ENCODE results near the gene MBP. TPM values are rescaled to one million over a fixed set of nuclear protein-coding genes. Genes with fewer than 3 reads are reported as not detected.

MBP gene
- total and polyA plus RNA-seq, 2 donors (not counting 1 experiment from before 2014, with no cell fraction given): 2.3 to 3.6 TPM

DNA sequence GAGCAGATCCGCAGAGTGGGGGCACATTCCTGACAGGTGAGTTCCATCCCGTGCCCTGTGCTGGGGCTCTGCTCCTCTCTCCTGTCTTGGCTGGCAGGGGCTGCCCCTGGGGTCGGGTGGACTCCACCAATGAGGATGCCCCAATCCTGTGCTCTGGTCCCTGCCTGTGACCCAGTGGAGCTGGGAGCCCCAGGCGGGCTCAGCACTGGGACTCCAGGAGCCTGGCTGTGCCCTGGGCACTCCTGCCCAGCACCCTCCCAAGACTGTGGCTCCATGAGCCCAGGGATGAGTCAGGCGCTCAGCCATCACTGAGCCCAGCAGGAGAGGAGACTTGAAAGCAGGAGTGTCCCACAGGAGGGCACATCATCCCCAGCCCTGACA, 53.9 kb downstream of the MBP start:
- DNase-seq (ENCODE audit: low read depth in 2 of 2): no peak
- H3K4me1 ChIP-seq (ENCODE audit: control insufficient read depth, extremely low read depth, insufficient read depth, low read length): peaks cover 12% of the 10 kb centered on the region
- H3K27me3 ChIP-seq (ENCODE audit: control insufficient read depth, insufficient read depth, low read length): no peaks in the 10 kb centered on the region
- no peak for TF ChIP-seq EZH2 (IDR thresholded peaks at IDR 0.05; ENCODE audit: low read length, missing control alignments)
- TF ChIP-seq, protein P1, sequence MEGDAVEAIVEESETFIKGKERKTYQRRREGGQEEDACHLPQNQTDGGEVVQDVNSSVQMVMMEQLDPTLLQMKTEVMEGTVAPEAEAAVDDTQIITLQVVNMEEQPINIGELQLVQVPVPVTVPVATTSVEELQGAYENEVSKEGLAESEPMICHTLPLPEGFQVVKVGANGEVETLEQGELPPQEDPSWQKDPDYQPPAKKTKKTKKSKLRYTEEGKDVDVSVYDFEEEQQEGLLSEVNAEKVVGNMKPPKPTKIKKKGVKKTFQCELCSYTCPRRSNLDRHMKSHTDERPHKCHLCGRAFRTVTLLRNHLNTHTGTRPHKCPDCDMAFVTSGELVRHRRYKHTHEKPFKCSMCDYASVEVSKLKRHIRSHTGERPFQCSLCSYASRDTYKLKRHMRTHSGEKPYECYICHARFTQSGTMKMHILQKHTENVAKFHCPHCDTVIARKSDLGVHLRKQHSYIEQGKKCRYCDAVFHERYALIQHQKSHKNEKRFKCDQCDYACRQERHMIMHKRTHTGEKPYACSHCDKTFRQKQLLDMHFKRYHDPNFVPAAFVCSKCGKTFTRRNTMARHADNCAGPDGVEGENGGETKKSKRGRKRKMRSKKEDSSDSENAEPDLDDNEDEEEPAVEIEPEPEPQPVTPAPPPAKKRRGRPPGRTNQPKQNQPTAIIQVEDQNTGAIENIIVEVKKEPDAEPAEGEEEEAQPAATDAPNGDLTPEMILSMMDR (conservative IDR thresholded peaks at IDR 0.05 in 1 of 2, IDR thresholded peaks at IDR 0.05 in 1 of 2; ENCODE audit: low read depth in 1 of 2, low read length in 2 of 2): no peak
- no peak overlapping the region for H3K9ac ChIP-seq (ENCODE audit: insufficient read depth, low read length)
- no peaks in the 10 kb centered on the region for H3K79me2 ChIP-seq (ENCODE audit: control insufficient read depth, insufficient read depth, low read length)
- H3K4me3 ChIP-seq (replicated peaks in 1 of 4; ENCODE audit: control extremely low read depth in 1 of 4, insufficient read depth in 1 of 4, low read depth in 3 of 4, low read length in 4 of 4): no peak overlapping the region
- H4K20me1 ChIP-seq (ENCODE audit: control insufficient read depth, extremely low read depth, insufficient read depth, low read length): no peaks in the 10 kb centered on the region
- H3K9me3 ChIP-seq (ENCODE audit: control insufficient read depth, insufficient read depth, low read depth, low read length): no peaks in the 10 kb centered on the region
- no peak overlapping the region for H3K27ac ChIP-seq (ENCODE audit: insufficient read depth, low read length)
- H2AFZ ChIP-seq (ENCODE audit: low read length): no peak overlapping the region
- no peaks in the 10 kb centered on the region for H3K36me3 ChIP-seq (ENCODE audit: control insufficient read depth, insufficient read depth, low read length)
- H3K4me2 ChIP-seq (ENCODE audit: extremely low read depth, insufficient read depth, low read length): no peak overlapping the region

DNA sequence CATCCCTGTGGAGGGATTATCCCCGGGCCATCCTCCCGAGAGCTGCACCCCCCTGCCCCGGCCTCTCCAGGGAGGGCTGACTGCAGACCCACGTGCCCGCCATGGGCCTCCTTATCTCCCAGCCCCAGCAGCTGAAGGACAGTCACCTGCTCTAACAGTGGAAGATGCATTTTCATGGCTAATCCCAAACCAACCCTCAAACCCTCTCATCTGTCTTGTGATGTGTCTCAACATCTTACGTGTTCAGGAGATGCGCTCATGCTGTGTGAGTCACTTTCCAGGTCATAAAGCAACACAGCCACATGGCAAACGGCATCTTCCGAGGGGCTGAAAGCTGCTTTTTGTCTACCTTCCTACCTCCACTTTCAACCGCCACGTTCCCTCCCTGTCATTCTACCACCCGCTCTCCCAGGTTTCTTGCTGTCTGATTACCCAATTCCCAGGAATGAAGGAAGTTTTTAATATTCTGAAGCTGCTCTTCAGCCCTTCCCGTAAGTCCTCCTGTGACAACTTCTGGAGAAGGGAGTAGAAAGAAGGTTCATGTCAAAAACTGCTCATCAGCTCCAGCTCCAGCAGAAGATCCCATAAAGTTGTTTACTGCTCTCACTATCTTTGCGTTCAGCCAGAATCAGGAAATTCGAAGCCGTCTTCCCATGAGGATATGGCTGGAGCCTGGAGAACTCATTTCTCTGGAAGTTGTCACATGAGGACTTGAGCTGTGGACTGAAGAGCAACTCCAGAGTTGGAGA, 54.5 kb downstream of the MBP start:
- DNase-seq (ENCODE audit: low read depth in 2 of 2): peak; percentile 58 to 79
- Histone ChIP-seq H3K27ac (ENCODE audit: insufficient read depth, low read length) (no peak overlapping the region), H2AFZ (ENCODE audit: low read length) (no peak overlapping the region)

DNA sequence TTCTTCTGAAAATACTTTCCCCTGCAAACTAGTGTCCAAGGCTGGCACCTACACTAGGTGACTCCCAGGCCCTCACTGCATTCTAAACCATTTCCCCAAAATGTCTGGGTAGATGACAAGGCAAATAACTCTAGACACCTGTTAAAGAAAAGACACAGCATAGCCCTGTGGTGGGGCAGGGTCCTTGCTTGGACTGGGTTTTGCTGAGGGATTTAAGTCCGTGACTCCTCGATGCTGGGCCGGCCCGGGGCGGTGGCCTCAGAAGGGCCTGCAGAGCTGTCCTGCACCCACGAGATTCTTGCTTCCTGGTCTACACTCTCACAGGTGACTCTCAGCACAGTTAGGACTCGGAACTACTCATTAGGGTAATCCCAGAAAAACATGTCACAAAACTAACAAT, 55.2 kb downstream of the MBP start:
- Histone ChIP-seq H3K27ac (ENCODE audit: insufficient read depth, low read length) (no peak overlapping the region), H3K9me3 (ENCODE audit: control insufficient read depth, insufficient read depth, low read depth, low read length) (no peaks in the 10 kb centered on the region), H4K20me1 (ENCODE audit: control insufficient read depth, extremely low read depth, insufficient read depth, low read length) (no peaks in the 10 kb centered on the region), H3K4me1 (ENCODE audit: control insufficient read depth, extremely low read depth, insufficient read depth, low read length) (peaks cover 19% of the 10 kb centered on the region), H3K9ac (ENCODE audit: insufficient read depth, low read length) (no peak overlapping the region), H3K4me2 (ENCODE audit: extremely low read depth, insufficient read depth, low read length) (no peak overlapping the region), H3K79me2 (ENCODE audit: control insufficient read depth, insufficient read depth, low read length) (no peaks in the 10 kb centered on the region), H2AFZ (ENCODE audit: low read length) (no peak overlapping the region), H3K36me3 (ENCODE audit: control insufficient read depth, insufficient read depth, low read length) (no peaks in the 10 kb centered on the region), H3K4me3 (replicated peaks in 1 of 4; ENCODE audit: control extremely low read depth in 1 of 4, insufficient read depth in 1 of 4, low read depth in 3 of 4, low read length in 4 of 4) (no peak overlapping the region), H3K27me3 (ENCODE audit: control insufficient read depth, insufficient read depth, low read length) (no peaks in the 10 kb centered on the region)
- no peak for DNase-seq (ENCODE audit: low read depth in 2 of 2)
- no peak for TF ChIP-seq EZH2 (IDR thresholded peaks at IDR 0.05; ENCODE audit: low read length, missing control alignments)
- TF ChIP-seq, protein P1 (conservative IDR thresholded peaks at IDR 0.05 in 1 of 2, IDR thresholded peaks at IDR 0.05 in 1 of 2; ENCODE audit: low read depth in 1 of 2, low read length in 2 of 2): no peak

More for the DNA sequence above, 54.5 kb downstream of the MBP start:
- no peak overlapping the region for H3K4me3 ChIP-seq (replicated peaks in 1 of 4; ENCODE audit: control extremely low read depth in 1 of 4, insufficient read depth in 1 of 4, low read depth in 3 of 4, low read length in 4 of 4)
- TF ChIP-seq, protein P1 (conservative IDR thresholded peaks at IDR 0.05 in 1 of 2, IDR thresholded peaks at IDR 0.05 in 1 of 2; ENCODE audit: low read depth in 1 of 2, low read length in 2 of 2): no peak
- TF ChIP-seq EZH2 (IDR thresholded peaks at IDR 0.05; ENCODE audit: low read length, missing control alignments): no peak
- H3K27me3 ChIP-seq (ENCODE audit: control insufficient read depth, insufficient read depth, low read length): no peaks in the 10 kb centered on the region
- H3K4me1 ChIP-seq (ENCODE audit: control insufficient read depth, extremely low read depth, insufficient read depth, low read length): peaks cover 15% of the 10 kb centered on the region
- no peaks in the 10 kb centered on the region for H3K79me2 ChIP-seq (ENCODE audit: control insufficient read depth, insufficient read depth, low read length)
- no peak overlapping the region for H3K4me2 ChIP-seq (ENCODE audit: extremely low read depth, insufficient read depth, low read length)
- no peaks in the 10 kb centered on the region for H3K36me3 ChIP-seq (ENCODE audit: control insufficient read depth, insufficient read depth, low read length)
- H3K9ac ChIP-seq (ENCODE audit: insufficient read depth, low read length): no peak overlapping the region
- H4K20me1 ChIP-seq (ENCODE audit: control insufficient read depth, extremely low read depth, insufficient read depth, low read length): no peaks in the 10 kb centered on the region
- no peaks in the 10 kb centered on the region for H3K9me3 ChIP-seq (ENCODE audit: control insufficient read depth, insufficient read depth, low read depth, low read length)
